Stimulated activated CD8-positive, alpha-beta memory T cell treated with anti-CD3 and anti-CD28 coated beads, Interleukin-4, amount 100 ng/mL, for 48 hours (primary cell): Measurements from ENCODE around the gene CRTAC1.
A peak's percentile ranks its signal among the peaks of the same experiment; 100 is the strongest.

Experiments
- DNase-seq: peaks from one replicate; pipeline ENCODE4 v3.0.0-alpha.2; 2020

The CRTAC1 gene

DNA sequence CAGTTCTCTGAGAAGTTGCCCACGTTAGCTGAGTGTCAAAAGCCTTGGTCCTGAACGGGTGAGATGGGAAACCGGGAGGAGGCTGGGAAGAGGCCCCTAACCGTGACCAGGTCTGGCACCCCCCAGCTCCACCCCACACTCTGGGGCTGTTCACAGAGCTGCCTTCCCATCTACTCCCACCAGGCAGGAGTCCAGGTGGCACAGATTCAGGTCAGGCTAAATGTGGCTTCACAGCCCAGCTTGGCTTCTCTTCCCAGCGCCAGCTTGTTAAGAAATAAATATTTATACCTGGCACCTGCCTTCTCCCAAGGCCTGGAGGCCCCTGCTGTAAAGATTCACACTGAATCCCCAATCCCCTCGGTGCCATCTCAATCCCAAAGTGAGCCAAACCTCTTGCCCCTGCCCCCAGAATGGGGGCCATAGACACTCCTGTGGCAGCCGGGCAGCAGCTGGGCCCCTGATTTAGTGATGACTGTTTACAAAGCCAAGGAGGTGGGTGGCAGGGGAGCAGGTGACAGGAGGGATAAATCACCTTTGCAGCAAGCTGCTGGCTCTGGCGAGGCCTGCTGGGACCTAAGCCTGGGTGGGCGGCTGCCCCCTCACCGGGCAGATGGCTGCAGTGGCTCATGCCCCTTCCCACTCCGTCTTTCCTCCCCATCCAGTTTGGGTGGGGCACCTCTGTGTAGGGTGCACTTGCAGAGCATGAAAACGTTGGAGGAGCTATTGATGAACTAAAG is 108.2 kb downstream of the CRTAC1 start:
- DNase-seq: no peak

DNA sequence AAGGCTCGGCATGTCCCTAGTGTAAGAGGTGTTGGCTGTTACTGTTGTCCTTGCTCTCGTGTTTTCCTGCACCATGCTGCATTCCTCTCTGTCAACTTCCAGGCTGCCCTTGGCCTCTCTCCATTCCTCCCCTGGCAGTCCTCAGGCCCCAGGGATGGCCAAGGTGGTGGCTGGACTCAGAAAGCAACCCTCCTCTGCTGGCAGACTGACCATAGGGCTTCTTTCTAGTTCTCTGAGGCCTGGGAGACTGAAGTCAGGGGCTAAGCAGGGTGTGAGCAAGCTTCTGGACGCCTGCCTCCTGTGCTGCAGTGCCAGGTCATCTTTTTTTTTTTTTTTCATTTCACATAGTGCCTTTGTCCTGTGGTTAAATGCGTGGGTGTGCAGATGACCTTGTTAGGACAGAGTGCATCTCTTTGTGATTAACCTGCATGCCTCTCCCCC is 108.8 kb downstream of the CRTAC1 start:
- DNase-seq: no peak

DNA sequence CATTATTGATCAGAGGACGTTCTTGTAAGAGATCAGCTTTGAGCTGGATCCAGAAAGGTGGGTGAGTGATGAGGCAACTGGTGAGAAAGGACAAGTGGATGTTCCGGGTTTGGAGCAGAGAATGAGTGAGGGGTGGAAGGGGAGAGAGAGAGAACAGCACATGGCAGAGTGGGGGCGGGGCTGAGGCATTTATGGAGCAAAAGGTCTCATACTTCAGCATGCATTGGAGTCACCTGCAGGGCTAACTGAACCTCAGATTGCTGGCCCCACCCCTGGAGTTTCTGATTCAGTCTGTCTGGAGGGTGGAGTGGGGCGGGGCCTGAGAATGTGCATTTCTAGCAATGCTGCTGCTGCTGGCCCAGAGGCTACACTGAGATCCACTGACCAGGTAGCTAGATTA is 109.6 kb downstream of the CRTAC1 start:
- DNase-seq: no peak

GRCh38 chr10:97919012-97919411 is 111.4 kb downstream of the CRTAC1 start:
- DNase-seq: no peak

GRCh38 chr10:97916586-97916985 is 113.8 kb downstream of the CRTAC1 start:
- no peak for DNase-seq

GRCh38 chr10:97915346-97916131 is 114.9 kb downstream of the CRTAC1 start:
- no peak for DNase-seq

DNA sequence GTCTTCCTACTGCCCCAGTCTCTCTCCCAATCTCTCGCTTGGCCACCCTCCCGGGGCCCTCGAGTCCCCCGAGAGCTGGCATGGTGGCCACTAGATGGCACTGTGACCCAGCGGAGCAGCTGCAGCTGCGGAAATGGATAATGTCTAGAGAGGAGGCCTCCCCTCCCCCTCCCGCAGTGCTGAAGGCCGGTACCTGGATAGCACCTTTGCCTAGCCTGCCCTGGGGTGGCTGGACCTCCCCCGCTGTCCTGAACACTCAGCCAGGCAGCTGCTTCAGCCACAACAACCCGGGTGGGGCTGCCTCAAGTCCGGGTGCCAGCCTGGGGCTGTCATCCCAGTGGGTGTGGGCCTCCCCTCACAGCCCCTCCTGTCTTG is 115.6 kb downstream of the CRTAC1 start:
- peak; percentile 89 for DNase-seq

GRCh38 chr10:97914171-97914836 is 116.1 kb downstream of the CRTAC1 start:
- no peak for DNase-seq

- no peak for DNase-seq
Observed at GRCh38 chr10:97913614-97914013, 116.8 kb downstream of the CRTAC1 start.

DNA sequence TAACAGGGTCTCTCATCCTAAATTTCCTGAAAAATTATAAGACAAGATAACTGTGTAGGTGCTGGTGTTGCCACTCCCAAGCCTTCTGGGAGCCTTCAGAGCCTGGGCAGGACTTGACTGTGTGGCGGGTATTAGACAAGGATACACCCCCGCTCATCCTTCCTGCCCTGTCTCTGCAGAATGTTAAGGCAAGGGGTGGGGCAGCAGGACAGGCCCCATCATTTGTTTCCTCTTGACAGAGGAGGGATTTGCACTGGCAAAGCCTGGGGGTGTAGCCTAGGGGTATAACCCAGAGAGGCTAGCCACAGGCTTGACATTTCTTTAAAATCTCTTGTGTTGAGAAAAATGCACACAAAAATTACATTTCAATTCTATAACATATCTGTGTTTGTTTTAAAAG is 117.2 kb downstream of the CRTAC1 start:
- no peak for DNase-seq

GRCh38 chr10:97911217-97911616 is 119.2 kb downstream of the CRTAC1 start:
- no peak for DNase-seq

- DNase-seq: no peak
Observed at GRCh38 chr10:97910661-97911060, 119.8 kb downstream of the CRTAC1 start.

DNA sequence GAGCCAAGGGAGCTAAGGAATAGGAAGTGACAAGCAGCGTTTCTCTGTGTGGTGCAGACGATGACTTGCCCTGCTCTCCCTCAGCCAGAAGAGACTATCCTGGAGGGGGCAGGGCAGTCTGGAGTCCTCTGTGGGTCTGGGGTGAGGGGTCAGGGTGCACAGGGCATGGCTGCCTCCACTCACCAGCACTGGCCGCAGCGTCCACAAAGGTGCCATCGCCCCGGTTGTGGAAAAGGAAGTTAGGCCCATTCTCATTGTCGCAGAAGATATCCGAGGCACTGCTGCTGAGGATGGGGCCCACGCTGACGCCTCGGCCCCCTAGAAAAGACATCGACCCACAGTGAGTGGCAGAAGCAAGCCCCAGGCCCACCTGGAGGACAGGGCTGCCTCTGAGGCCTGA is 122.6 kb downstream of the CRTAC1 start:
- no peak for DNase-seq

GRCh38 chr10:97907211-97907610 is 123.2 kb downstream of the CRTAC1 start:
- DNase-seq: no peak

GRCh38 chr10:97905276-97905675 is 125.1 kb downstream of the CRTAC1 start:
- no peak for DNase-seq

GRCh38 chr10:97904576-97904975 is 125.8 kb downstream of the CRTAC1 start:
- DNase-seq: no peak

GRCh38 chr10:97904018-97904381 is 126.4 kb downstream of the CRTAC1 start:
- DNase-seq: no peak

DNA sequence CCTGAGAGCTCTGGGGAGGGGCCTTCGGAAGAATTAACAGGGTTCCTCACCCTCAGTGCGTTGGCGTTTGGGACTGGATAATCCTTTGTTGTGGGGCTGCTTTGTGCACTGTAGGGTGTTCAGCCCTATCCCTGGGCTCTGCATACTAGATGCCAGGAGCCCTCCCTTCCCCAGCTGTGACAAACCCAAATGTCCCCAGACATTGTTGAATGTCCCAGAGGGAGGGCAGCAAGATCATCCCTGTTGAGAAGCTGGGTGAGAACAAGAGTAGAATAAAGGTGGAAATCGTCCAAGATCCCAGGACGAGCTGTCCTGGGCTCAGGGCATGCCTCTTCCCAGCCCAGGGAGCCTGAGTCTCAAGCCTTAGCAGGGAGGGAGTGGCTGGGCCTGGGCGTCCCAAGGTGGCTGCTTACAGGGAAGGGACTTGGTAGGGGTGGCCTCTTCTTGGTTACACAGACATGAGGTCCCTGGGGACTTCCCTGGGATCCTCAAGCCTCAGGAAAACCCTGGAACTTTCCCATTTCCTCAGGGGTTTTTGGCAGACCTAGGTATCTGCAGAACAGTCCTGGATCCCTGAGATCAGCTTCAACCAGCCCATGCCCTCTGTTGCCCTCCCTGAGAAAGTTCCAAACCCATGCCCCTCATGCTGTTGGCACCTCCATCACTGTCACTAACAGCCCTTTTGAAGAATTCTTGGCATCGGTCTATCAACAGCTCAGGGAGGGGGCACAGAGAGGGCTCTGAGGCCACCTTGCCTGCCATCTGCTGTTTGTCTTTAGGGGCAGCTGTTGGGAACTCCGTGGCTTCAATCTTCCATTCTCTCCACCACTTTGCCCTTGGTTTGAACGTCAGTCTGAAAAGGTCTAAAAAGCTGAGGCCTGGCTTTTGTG is 127.0 kb downstream of the CRTAC1 start:
- no peak for DNase-seq

- no peak for DNase-seq
Observed at GRCh38 chr10:97901381-97901780, 129.0 kb downstream of the CRTAC1 start.

DNA sequence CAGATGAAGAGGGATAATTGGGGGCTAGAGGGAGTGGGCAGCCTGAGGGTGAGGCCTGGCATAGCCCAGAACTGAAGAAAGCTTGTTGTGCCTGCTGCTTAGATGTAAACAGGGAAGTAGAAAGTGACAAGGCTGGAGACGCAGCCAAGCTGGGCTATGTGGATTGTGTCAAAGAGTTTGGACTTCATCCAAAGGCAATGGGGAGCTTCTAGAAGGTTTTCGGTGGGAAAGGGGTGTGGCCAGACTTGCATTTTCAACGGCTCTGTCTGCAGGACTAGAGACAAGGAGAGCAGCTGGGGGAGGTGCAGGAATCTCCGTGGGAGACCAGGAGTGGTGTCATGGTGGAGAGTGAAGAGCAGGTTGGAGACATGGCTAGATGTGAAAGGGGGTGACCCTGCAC is 132.0 kb downstream of the CRTAC1 start:
- no peak for DNase-seq

GRCh38 chr10:97896756-97897358 is 133.6 kb downstream of the CRTAC1 start:
- no peak for DNase-seq

DNA sequence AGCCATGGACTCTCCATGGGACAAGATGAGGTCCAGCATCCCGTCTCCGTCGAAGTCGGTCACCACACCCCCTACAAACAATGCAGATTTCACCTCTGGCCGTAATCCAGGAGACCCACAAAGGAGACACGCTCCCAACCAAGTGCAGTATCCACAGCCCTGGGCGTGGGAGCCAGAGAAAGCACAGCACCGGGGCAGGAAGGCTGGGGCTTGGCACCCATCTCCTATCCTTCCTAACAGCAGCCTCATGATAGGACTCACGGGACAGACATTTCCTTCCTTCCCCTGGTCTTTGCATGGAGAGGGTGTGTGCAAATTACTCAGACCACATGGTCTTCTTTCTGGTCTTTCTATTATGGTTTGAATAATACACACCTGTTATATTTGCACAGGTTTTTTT is 134.5 kb downstream of the CRTAC1 start:
- DNase-seq: no peak

GRCh38 chr10:97895084-97895483 is 135.3 kb downstream of the CRTAC1 start:
- DNase-seq: no peak
